Measurements from ENCODE around the gene CSF2.

- no peak for TF ChIP-seq POLR2A (IDR thresholded peaks at IDR 0.05; ENCODE audit: low read depth)
- TF ChIP-seq, protein P1, sequence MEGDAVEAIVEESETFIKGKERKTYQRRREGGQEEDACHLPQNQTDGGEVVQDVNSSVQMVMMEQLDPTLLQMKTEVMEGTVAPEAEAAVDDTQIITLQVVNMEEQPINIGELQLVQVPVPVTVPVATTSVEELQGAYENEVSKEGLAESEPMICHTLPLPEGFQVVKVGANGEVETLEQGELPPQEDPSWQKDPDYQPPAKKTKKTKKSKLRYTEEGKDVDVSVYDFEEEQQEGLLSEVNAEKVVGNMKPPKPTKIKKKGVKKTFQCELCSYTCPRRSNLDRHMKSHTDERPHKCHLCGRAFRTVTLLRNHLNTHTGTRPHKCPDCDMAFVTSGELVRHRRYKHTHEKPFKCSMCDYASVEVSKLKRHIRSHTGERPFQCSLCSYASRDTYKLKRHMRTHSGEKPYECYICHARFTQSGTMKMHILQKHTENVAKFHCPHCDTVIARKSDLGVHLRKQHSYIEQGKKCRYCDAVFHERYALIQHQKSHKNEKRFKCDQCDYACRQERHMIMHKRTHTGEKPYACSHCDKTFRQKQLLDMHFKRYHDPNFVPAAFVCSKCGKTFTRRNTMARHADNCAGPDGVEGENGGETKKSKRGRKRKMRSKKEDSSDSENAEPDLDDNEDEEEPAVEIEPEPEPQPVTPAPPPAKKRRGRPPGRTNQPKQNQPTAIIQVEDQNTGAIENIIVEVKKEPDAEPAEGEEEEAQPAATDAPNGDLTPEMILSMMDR (IDR thresholded peaks at IDR 0.05): no peak
Measured at GRCh38 chr5:132071338-132071707, 2.3 kb upstream of the CSF2 start.

Data from esophagus muscularis mucosa (tissue), 3 donors.